ENCODE data around the gene SIK3. TPM values are rescaled to one million over a fixed set of nuclear protein-coding genes. Genes with fewer than 3 reads are reported as not detected.

SIK3 gene
- total RNA-seq, 1 experiment from 2014 or later = 14.5 TPM

DNA sequence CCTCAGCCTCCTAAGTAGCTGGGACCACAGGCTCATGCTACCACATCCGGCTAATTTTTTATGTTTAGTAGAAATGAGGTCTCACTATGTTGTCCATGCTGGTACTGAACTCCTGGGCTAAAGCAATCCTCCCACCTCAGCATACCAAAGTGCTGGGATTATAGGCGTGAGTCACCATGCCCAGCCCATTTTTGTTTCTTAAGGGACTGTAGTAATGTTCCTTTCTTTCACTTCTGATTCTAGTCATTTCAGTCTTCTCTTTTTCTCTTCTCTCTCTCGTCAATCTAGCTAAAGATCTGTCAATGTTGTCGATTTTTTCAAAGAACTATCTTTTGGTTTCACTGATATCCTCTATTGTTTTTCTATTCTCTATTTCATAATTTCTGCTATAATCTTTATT, 149.8 kb downstream of the SIK3 start:
- ChIA-PET CTCF (no interaction called here), POLR2A (ENCODE audit: unreplicated experiment) (no interaction called here)
- ATAC-seq (peak; percentile 84), DNase-seq (peak; percentile 85)
- intact Hi-C loops (cut with micrococcal nuclease) = no loop called here
- no peak overlapping the region for H2AFZ ChIP-seq (ENCODE audit: low read length)
- H3K9ac ChIP-seq (ENCODE audit: low read length) = no peak overlapping the region
- TF ChIP-seq EZH2phosphoT487 (IDR thresholded peaks at IDR 0.05; ENCODE audit: borderline replicate concordance, low read length) = no peak
- TF ChIP-seq CTCF (conservative IDR thresholded peaks at IDR 0.05; ENCODE audit: low read depth, low read length) = no peak
- TF ChIP-seq EZH2 (IDR thresholded peaks at IDR 0.05; ENCODE audit: low read length, unreplicated experiment) = no peak
- no peaks in the 10 kb centered on the region; the same call in 1 of the 2 replicates for H3K36me3 ChIP-seq (ENCODE audit: low read depth, low read length)
- no TSS peak for BruUV-seq (replicated peaks)
- H3F3A ChIP-seq (ENCODE audit: low read length, unreplicated experiment) = no peaks in the 10 kb centered on the region
- H4K20me1 ChIP-seq (ENCODE audit: low read length) = no peaks in the 10 kb centered on the region
- H3K27ac ChIP-seq (ENCODE audit: low read length) = peak overlapping the region; percentile 25
- 0 out of 2 replicates have a peak overlapping the region, but pooled peaks have one; percentile 29 for H3K4me3 ChIP-seq (ENCODE audit: low read length)
- H3K4me2 ChIP-seq (ENCODE audit: low read length) = peak overlapping the region; percentile 65
- H3K9me2 ChIP-seq (replicated peaks; ENCODE audit: low read length) = no peaks in the 10 kb centered on the region
- peaks cover 24% of the 10 kb centered on the region for H3K4me1 ChIP-seq (ENCODE audit: insufficient read depth, low read length)
- no peaks in the 10 kb centered on the region for H3K79me2 ChIP-seq (ENCODE audit: low read length)
- H3K9me3 ChIP-seq (ENCODE audit: low read length) = no peaks in the 10 kb centered on the region
- H3K27me3 ChIP-seq (ENCODE audit: low read length) = no peaks in the 10 kb centered on the region

DNA sequence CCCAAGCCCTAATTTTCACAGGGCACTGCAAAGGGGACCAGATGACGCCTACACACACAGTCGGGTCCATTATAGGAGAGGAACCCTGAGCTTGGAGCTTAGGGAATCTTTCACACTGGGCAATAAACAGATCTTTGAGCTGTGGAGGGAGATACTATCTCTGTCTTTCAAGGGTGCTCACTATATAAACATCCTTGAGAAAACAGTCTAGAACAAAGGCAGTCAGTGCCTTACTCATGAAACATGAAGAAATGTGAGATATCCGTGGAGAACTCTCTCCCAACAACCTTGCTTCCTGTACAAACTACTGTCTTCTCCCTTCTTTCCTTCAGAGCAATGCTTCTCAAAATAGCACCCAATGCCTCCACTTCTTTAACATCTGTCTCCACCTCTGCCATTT, 151.8 kb downstream of the SIK3 start:
- H3K9me3 ChIP-seq (ENCODE audit: low read length) = no peaks in the 10 kb centered on the region
- peak overlapping the region; percentile 64 for H3K27ac ChIP-seq (ENCODE audit: low read length)
- CTCF ChIA-PET = no interaction called here
- H3K79me2 ChIP-seq (ENCODE audit: low read length) = no peaks in the 10 kb centered on the region
- peaks cover 24% of the 10 kb centered on the region for H3K4me1 ChIP-seq (ENCODE audit: insufficient read depth, low read length)
- no peaks in the 10 kb centered on the region for H4K20me1 ChIP-seq (ENCODE audit: low read length)
- H3K9ac ChIP-seq (ENCODE audit: low read length) = no peak overlapping the region
- TF ChIP-seq EZH2 (IDR thresholded peaks at IDR 0.05; ENCODE audit: low read length, unreplicated experiment) = no peak
- POLR2A ChIA-PET (ENCODE audit: unreplicated experiment) = no interaction called here
- H3K36me3 ChIP-seq (ENCODE audit: low read depth, low read length) = no peaks in the 10 kb centered on the region; the same call in 1 of the 2 replicates
- peak overlapping the region; percentile 56 for H3K4me2 ChIP-seq (ENCODE audit: low read length)
- ATAC-seq (peak; percentile 93), DNase-seq (peak; percentile 74)
- intact Hi-C loops (cut with micrococcal nuclease) = no loop called here
- no TSS peak for BruUV-seq (replicated peaks)
- H3F3A ChIP-seq (ENCODE audit: low read length, unreplicated experiment) = no peaks in the 10 kb centered on the region
- H3K4me3 ChIP-seq (ENCODE audit: low read length) = no peak overlapping the region
- no peaks in the 10 kb centered on the region for H3K9me2 ChIP-seq (replicated peaks; ENCODE audit: low read length)
- H3K27me3 ChIP-seq (ENCODE audit: low read length) = no peaks in the 10 kb centered on the region
- H2AFZ ChIP-seq (ENCODE audit: low read length) = no peak overlapping the region

GRCh38 chr11:116939499-116939898, 158.7 kb downstream of the SIK3 start:
- Histone ChIP-seq H3K27ac (ENCODE audit: low read length) (no peak overlapping the region), H3K4me1 (ENCODE audit: insufficient read depth, low read length) (no peaks in the 10 kb centered on the region), H3K79me2 (ENCODE audit: low read length) (no peaks in the 10 kb centered on the region), H3F3A (ENCODE audit: low read length, unreplicated experiment) (no peaks in the 10 kb centered on the region), H3K4me3 (ENCODE audit: low read length) (no peak overlapping the region), H3K36me3 (ENCODE audit: low read depth, low read length) (no peaks in the 10 kb centered on the region), H3K4me2 (ENCODE audit: low read length) (no peak overlapping the region), H3K9ac (ENCODE audit: low read length) (no peak overlapping the region), H3K9me2 (replicated peaks; ENCODE audit: low read length) (no peaks in the 10 kb centered on the region), H4K20me1 (ENCODE audit: low read length) (no peaks in the 10 kb centered on the region), H2AFZ (ENCODE audit: low read length) (no peak overlapping the region), H3K27me3 (ENCODE audit: low read length) (no peaks in the 10 kb centered on the region), H3K9me3 (ENCODE audit: low read length) (no peaks in the 10 kb centered on the region)
- TF ChIP-seq EZH2phosphoT487 (IDR thresholded peaks at IDR 0.05; ENCODE audit: borderline replicate concordance, low read length) (no peak), CTCF (conservative IDR thresholded peaks at IDR 0.05; ENCODE audit: low read depth, low read length) (no peak), EZH2 (IDR thresholded peaks at IDR 0.05; ENCODE audit: low read length, unreplicated experiment) (no peak)
- CTCF ChIA-PET = no interaction called here
- DNase-seq = no peak
- ATAC-seq = no peak
- POLR2A ChIA-PET (ENCODE audit: unreplicated experiment) = no interaction called here
- intact Hi-C loops (cut with micrococcal nuclease) = no loop called here
- BruUV-seq (replicated peaks) = no TSS peak
